ENCODE data around the gene VWC2.

DNA sequence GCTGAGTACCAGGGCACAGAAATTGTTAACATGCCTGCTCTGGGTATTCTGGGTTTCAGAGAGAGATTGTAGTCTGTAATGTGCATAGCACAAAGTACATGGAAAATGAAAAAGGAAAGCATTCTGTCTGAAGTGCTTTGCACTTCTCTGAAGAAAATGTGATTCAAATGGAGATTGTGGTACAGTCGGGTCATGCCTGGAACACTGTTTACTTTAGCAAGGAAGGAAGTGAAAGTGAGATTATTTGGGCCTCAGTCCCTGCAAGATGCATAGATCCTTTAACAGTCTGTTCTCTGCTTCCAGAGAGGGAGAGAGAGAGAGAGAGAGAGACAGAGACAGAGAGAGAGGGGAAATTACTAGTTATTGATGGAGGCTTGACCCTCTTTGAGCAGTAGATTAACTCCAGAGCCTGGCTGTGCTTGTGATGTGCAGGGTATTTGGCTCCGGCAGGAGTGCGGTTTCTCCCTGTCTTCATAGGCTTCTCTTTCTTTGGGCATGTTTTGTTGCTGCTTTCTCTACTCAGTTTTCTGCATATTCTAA, 5.4 kb downstream of the VWC2 start:
- TF ChIP-seq, protein P1, sequence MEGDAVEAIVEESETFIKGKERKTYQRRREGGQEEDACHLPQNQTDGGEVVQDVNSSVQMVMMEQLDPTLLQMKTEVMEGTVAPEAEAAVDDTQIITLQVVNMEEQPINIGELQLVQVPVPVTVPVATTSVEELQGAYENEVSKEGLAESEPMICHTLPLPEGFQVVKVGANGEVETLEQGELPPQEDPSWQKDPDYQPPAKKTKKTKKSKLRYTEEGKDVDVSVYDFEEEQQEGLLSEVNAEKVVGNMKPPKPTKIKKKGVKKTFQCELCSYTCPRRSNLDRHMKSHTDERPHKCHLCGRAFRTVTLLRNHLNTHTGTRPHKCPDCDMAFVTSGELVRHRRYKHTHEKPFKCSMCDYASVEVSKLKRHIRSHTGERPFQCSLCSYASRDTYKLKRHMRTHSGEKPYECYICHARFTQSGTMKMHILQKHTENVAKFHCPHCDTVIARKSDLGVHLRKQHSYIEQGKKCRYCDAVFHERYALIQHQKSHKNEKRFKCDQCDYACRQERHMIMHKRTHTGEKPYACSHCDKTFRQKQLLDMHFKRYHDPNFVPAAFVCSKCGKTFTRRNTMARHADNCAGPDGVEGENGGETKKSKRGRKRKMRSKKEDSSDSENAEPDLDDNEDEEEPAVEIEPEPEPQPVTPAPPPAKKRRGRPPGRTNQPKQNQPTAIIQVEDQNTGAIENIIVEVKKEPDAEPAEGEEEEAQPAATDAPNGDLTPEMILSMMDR (IDR thresholded peaks at IDR 0.05), result no peak
- TF ChIP-seq POLR2A (IDR thresholded peaks at IDR 0.05), result no peak
